Mesenteric fat pad (tissue), 1 donor: Measurements from ENCODE around the gene ABCA6. TPM values are rescaled to one million over a fixed set of nuclear protein-coding genes. Genes with fewer than 3 reads are reported as not detected.

Experiments
- DNase-seq: peaks from one replicate; pipeline ENCODE4 v3.0.0-alpha.2; 2020; ENCODE audit warnings: low spot score
- microRNA-seq: library from miRNA; unstranded; fragments of <30 nt; microRNA quantifications from one replicate; pipeline ENCODE4 v1.2.0, GENCODE V29; 2020; ENCODE audit warnings: borderline number of aligned reads
- total RNA-seq: library from RNA; stranded (reverse); fragmentation: NEBNext Ultra II Directional; extraction: Animal tissue kit (Norgen Biotek cat#: 25700); gene quantifications from one replicate; pipeline ENCODE4 v1.2.1, GENCODE V29; 2021
- donor health status: DM: yes; HTN: yes; CAD: no.

Gene ABCA6
- total RNA-seq, 1 donor from 2014 or later = 106 TPM

DNA sequence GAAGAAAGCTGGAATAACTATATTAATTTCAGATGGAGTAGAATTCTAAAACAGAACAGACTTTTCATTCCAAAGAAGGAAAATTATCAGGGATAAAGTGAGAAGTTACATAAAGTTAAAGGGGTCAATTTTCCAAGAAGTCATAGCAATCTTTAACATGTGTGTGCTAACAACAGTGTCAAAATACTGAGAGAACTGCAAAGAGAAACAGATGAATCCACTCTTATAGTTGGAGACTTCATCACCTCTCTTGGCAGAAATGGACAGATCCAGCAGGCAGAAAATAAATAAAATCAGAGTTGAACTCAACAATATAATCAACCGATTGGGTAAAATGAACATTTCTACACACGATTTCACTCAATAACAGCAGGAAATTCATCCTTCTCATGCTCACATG lies 86.4 kb downstream of the ABCA6 start:
- no peak for DNase-seq

DNA sequence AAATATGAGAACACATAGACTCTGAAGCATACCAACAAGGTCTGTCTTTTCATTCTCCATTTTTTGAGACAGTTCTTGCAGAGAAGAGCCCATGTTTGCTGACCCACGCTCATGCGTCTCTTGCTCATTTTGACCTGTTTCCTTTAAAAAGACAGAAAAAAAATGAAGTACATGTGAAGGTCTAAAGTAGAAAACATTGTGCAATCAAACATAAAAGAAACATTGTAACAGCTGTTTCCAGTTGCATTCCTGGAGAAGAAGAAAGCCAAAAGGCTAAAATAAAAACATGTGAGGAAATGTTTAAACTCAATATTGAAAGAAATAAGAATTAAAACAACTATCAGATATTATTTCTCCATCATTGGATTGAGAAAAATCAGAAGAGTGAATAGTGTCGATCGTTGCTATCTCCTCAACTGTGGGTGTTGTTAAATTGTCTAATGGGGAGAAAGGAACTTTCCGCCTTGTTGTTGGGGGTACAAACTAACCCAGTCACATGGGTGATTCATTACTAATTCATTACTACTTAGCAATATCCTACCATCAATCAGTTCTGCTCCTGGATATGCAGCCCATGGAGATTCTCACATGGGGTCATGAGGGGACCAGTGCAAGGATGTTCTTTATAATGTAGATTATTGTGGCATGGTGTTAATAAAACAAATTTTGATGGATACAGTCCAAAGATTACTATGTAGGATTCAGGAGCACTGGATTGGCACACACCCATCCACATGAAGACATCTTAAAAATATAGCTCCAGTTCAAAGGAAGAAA lies 90.5 kb downstream of the ABCA6 start:
- no peak for DNase-seq

- no peak for DNase-seq
Measured at GRCh38 chr17:69048634-69049033, 93.1 kb downstream of the ABCA6 start.

DNA sequence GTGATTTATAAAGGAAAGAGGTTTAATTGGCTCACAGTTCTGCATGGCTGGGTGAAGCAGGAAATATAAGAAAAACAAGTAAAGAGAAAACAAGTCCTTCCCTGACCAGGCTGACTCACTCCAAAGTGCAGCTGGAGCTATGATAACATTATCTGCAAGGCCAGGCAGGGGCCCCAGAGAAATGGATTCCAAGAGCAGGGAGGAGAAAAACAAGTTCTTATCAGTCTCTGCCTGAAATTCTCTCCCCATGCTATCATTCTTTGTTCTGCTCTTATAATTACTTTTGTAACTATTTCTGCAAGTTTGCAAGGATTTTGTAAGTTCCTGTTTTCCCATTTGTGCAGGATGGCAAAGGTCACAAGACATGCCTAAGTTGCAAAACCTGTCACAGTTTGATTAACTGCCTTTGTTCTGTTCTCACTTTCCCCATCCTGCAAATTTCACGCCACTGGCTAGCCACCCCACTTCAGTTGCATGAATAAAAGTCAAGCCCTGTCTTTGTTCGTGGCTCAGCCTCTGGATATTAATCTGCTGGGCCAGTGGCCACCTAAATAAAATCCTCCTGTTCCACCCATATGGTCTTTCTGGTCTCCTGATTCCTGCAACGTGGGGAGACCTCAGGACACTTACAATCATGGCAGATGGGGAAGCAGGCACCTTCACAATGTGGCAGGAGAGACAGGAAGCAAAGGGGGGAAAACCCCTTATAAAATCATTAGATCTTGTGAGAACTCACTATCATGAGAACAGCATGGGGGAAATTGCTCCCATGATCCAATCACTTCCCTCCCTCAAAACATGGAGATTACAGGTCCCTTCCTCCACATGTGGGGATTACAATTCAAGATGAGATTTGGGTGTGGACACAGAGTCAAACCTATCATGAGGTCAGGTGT lies 94.1 kb downstream of the ABCA6 start:
- no peak for DNase-seq

- DNase-seq = no peak
Measured at GRCh38 chr17:69046121-69046807, 95.4 kb downstream of the ABCA6 start.

DNA sequence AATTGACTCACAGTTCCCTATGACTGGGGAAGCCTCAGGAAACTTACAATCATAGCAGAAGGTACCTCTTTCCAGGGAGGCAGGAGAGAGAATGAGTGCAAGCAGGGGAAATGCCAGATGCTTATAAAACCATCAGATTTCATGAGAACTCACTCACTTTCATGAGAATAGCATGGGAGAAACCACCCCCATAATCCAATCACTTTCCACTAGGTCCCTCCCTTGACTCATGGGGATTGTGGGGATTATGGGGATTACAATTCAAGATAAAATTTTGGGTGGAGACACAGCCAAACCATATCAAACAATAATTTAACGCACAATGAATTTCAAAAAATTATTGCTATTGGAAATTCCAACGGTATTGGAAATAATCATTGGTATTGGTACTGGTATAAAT lies 96.0 kb downstream of the ABCA6 start:
- DNase-seq = no peak

DNA sequence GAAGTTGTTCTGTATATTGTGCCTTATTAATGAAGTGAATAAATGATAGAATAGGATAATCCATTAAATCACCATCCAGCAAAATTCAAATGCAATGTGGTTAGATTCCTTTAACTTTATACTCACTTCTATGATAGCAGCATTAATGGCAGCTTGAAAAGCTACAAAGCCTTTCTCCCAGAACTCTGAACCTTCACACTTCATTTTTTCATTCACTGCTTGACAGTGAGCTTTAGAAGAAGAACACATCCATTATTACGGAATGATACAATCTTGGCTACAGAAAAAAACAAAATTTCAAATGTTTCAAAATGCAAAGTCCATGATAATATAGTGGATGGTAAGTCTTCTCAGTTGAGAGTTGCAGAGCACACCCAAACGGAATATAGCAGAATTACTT lies 97.3 kb downstream of the ABCA6 start:
- no peak for DNase-seq

- no peak for DNase-seq
Measured at GRCh38 chr17:69043098-69043734, 98.5 kb downstream of the ABCA6 start.

DNA sequence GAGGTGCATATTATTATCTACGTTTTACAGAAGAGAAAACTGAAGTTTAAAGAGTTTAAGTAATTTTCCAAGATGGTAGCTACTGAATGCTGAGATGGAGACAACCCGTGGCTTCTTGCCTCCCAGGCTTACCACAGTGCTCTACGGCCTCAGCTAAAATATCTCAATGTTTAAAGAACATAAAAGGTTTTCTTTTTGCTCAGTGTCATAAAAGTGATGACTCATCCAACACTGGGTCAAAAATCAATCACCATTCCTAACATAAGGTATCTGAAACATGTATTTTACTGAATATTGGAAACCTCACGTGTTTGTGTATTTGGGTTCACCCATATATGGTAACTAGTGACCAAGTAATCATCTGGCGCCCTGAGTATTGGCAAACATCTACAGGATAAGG lies 99.4 kb downstream of the ABCA6 start:
- no peak for DNase-seq

DNA sequence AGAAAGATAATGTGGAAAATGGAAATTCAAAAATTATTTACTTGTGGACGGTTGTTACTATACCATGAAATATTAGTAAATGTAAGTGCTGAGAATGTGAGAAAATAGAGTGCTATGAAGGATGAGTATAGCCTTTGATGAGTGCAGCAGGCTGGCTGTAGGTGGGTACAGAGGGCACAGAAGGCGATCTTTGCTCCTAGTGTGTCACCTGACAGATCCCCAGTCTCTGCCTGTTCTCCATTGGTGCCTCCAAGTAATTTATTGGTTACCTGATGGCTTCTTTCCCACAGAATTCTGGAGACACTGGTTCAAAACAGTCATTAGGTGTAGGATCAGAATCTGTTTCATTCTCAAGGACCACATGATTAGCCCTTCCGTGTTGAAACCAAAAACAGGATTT lies 109.9 kb downstream of the ABCA6 start:
- DNase-seq = no peak

DNA sequence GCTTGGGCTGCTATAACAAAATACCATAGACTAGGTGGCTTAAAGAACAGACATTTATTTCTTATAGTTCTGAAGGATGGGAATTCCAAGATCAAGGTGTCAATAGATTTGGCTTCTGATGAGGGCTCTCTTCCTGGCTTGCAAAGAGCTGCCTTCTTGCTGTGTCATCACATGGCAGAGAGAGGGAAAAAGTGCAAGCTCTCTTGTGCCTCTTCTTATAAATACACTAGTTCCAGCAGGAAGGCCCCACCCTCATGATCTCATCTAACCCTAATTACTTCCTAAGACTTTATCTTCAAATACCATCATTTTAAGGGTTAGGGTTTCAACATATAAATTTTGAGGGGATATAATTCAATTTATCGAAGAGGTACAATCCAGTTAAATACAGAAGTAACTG lies 111.5 kb downstream of the ABCA6 start:
- DNase-seq = no peak

Small RNA genes lying within 50 kb of the gene (microRNA-seq; reads per million reads assigned to microRNA genes)
- gene MIR4524A = not detected
- not detected for gene MIR4524B

Other genes starting within 250 kb of the ABCA6 start
- 90.5 TPM for gene ABCA8, start 186.5 kb downstream of the ABCA6 start, total RNA-seq
- 57.5 TPM for gene ABCA9, start 81.0 kb downstream of the ABCA6 start, total RNA-seq
- 17.8 TPM for gene ABCA10, start 86.9 kb upstream of the ABCA6 start, total RNA-seq
- 73.8 TPM for gene ABCA5, start 185.2 kb upstream of the ABCA6 start, total RNA-seq